ENCODE data around the gene PRKCE.

The PRKCE gene

DNA sequence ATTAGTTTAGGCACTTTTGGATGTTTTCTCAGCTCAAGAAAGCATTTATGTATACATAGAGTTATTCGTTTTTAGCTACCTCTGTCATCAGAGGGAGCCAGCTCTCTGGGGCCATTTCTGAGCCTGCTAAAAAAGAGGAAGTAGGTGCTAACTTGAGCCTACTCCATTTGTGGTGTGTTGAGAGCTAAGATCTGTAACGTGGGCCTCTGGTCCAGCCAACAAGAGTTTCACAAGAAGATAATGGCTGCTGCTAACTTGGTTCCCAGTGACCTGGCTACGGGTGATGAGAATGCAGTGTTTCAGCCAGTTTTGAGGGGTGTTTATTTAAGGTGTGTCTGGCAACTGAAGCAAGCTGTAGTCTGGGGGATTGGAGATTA, 182.5 kb downstream of the PRKCE start:
- no peak overlapping the region for H3K27ac Mint-ChIP-seq

DNA sequence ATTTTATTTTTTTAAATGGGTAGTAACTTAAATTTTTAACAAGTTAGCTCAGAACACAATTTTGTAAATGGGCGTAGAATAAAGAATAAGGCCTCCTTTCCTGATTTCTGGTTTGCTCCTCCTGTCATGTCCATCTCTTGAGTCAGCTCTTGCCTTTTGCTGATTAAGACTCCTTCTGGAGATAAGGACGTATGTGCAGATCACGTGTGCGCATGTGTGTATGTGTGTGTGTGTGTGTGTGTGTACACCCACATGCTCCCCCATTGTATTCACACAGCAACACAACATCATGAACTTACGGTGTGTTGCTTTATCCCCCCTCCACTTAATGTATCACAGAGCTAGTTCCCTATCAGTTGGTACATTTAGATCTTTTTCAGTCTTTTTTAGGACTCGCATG, 182.9 kb downstream of the PRKCE start:
- ATAC-seq = no peak
- Mint-ChIP-seq H3K36me3 (no peaks in the 10 kb centered on the region), H3K4me3 (no peak overlapping the region), H3K4me1 (peaks cover 30% of the 10 kb centered on the region), H3K9me3 (peaks cover 15% of the 10 kb centered on the region), H3K27ac (no peak overlapping the region)
- no peak for DNase-seq (ENCODE audit: low spot score in 2 of 2)

More for the DNA sequence above, 182.5 kb downstream of the PRKCE start:
- Mint-ChIP-seq H3K4me3 (no peak overlapping the region), H3K9me3 (peaks cover 15% of the 10 kb centered on the region), H3K4me1 (peaks cover 30% of the 10 kb centered on the region), H3K36me3 (no peaks in the 10 kb centered on the region)
- DNase-seq (ENCODE audit: low spot score in 2 of 2) = no peak
- ATAC-seq = no peak

GRCh38 chr2:45834858-45835257, 183.4 kb downstream of the PRKCE start:
- H3K4me3 Mint-ChIP-seq = no peak overlapping the region
- H3K4me1 Mint-ChIP-seq = peaks cover 30% of the 10 kb centered on the region
- H3K27ac Mint-ChIP-seq = no peak overlapping the region
- DNase-seq (ENCODE audit: low spot score in 2 of 2) = no peak
- peaks cover 15% of the 10 kb centered on the region for H3K9me3 Mint-ChIP-seq
- no peak for ATAC-seq
- H3K36me3 Mint-ChIP-seq = no peaks in the 10 kb centered on the region

DNA sequence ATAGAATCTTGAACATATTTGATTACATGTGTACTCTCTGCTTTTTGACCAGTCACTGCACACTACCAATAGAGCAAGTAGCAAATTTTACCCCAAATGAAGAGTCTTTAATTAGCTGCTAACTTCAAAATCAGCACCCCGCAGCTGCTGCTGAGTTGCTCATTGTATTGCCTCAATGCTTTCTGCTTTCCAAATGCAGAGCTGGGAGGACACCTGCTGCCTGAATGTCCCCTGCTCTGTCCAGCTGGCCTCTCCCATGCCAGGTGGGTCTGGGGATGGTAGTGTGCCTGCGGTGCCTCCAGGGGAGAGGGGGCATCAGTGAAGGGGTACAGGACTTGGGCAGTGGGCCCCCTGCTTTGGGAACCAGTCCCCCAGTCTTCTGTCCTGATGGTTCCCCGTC, 184.8 kb downstream of the PRKCE start:
- Mint-ChIP-seq H3K4me3 (no peak overlapping the region), H3K27ac (no peak overlapping the region), H3K9me3 (peaks cover under 1% of the 10 kb centered on the region), H3K36me3 (no peaks in the 10 kb centered on the region), H3K4me1 (peaks cover 39% of the 10 kb centered on the region)
- DNase-seq (ENCODE audit: low spot score in 2 of 2) (no peak), ATAC-seq (no peak)

DNA sequence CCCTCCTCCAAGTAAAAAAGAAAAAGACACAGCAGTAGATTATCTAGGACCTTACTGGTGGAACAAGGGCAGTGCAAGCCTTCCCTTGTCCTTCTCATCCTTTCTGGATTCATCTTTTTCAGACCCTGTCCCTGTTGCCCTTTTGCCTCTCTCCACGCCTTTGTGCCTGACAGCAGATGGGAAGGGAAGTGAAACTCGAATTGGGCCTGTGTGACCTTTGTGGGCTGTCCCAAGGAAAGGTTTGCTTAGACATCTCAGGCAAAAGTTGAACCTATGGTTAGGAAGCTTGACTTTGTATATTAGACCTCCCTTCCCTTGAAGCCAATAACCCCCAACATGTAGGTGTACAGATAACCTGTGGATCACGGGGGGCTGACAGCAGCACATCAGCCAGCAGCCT, 185.3 kb downstream of the PRKCE start:
- ATAC-seq = no peak
- Mint-ChIP-seq H3K4me1 (peaks cover 39% of the 10 kb centered on the region), H3K27ac (no peak overlapping the region)

GRCh38 chr2:45837812-45838341, 186.4 kb downstream of the PRKCE start:
- peaks cover 41% of the 10 kb centered on the region for H3K4me1 Mint-ChIP-seq
- H3K27ac Mint-ChIP-seq = no peak overlapping the region
- H3K9me3 Mint-ChIP-seq = no peaks in the 10 kb centered on the region
- no peak overlapping the region for H3K4me3 Mint-ChIP-seq
- ATAC-seq (no peak), DNase-seq (ENCODE audit: low spot score in 2 of 2) (no peak)
- H3K36me3 Mint-ChIP-seq = no peaks in the 10 kb centered on the region

More for the DNA sequence above, 185.3 kb downstream of the PRKCE start:
- H3K36me3 Mint-ChIP-seq = no peaks in the 10 kb centered on the region
- H3K4me3 Mint-ChIP-seq = no peak overlapping the region
- no peaks in the 10 kb centered on the region for H3K9me3 Mint-ChIP-seq
- no peak for DNase-seq (ENCODE audit: low spot score in 2 of 2)

GRCh38 chr2:45839508-45840251, 188.2 kb downstream of the PRKCE start:
- DNase-seq (ENCODE audit: low spot score in 2 of 2) (no peak), ATAC-seq (no peak)
- Mint-ChIP-seq H3K4me1 (peaks cover 36% of the 10 kb centered on the region), H3K4me3 (no peak overlapping the region), H3K36me3 (no peaks in the 10 kb centered on the region), H3K27ac (no peak overlapping the region), H3K9me3 (no peaks in the 10 kb centered on the region)

DNA sequence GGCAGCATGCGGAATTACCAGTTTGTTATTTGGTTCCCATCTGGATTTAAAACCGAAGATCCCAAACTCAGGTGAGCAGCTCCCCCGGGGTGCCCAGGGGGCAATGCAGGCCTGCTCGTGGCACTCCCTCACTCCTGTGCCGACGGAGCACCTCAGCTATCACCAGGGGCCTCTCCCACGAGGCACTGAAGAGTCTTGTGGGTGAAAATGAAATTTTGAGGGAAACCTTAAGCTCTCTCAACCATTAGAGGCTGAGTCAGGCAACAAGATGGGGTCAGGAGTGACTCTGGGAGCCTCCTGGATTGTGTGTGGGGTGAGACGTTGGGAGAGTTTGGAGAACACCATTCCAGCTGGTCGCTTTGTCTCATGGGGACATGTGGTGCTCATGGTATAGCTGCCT, 189.0 kb downstream of the PRKCE start:
- peaks cover 42% of the 10 kb centered on the region for H3K4me1 Mint-ChIP-seq
- DNase-seq (ENCODE audit: low spot score in 2 of 2) (no peak), ATAC-seq (no peak)
- no peak overlapping the region for H3K4me3 Mint-ChIP-seq
- H3K36me3 Mint-ChIP-seq = no peaks in the 10 kb centered on the region
- no peak overlapping the region for H3K27ac Mint-ChIP-seq
- H3K9me3 Mint-ChIP-seq = no peaks in the 10 kb centered on the region

DNA sequence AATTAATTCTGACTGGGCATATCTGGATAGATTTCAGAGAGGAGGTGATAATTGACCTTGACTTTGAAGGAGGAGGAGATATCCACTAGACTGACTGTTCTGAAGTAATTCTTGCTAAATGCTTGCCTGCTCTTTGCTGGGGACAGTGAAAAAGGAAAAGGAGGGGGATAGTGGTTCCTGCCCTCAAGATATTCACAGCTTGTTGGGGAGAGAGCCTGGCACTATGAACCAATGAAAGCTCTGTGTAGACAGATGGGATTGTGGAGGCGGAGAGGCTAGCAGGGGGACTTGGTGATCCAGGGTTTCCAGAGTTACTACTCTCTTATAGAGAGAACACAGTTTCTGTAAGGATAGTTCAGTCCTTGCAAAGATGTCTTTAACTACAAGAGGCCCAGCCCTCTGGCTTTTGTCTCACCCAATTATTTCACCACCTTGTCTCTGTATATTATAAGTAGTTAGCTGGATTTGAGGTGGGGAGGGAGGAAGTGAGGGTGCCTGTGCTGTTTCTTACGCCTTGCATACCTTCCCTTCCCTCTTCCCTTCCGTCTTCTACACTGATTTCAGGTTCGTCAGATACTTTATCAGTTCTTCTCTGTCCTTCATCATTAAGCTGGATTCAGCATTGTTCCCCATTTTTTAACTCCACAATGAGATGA, 190.4 kb downstream of the PRKCE start:
- H3K9me3 Mint-ChIP-seq = no peaks in the 10 kb centered on the region
- H3K4me1 Mint-ChIP-seq = peaks cover 35% of the 10 kb centered on the region
- no peaks in the 10 kb centered on the region for H3K36me3 Mint-ChIP-seq
- no peak for DNase-seq (ENCODE audit: low spot score in 2 of 2)
- no peak for ATAC-seq
- no peak overlapping the region for H3K4me3 Mint-ChIP-seq
- H3K27ac Mint-ChIP-seq = no peak overlapping the region

GRCh38 chr2:45843136-45843535, 191.7 kb downstream of the PRKCE start:
- H3K9me3 Mint-ChIP-seq = no peaks in the 10 kb centered on the region
- peak overlapping the region; percentile 21 for H3K27ac Mint-ChIP-seq
- H3K4me1 Mint-ChIP-seq = peaks cover 31% of the 10 kb centered on the region
- no peak overlapping the region for H3K4me3 Mint-ChIP-seq
- no peaks in the 10 kb centered on the region for H3K36me3 Mint-ChIP-seq
- no peak for ATAC-seq
- DNase-seq (ENCODE audit: low spot score in 2 of 2) = no peak

- Mint-ChIP-seq H3K36me3 (no peaks in the 10 kb centered on the region), H3K27ac (no peak overlapping the region), H3K4me1 (peaks cover 47% of the 10 kb centered on the region), H3K4me3 (no peak overlapping the region), H3K9me3 (no peaks in the 10 kb centered on the region)
- DNase-seq (ENCODE audit: low spot score in 2 of 2) (no peak), ATAC-seq (no peak)
These were observed 193.5 kb downstream of the PRKCE start for GRCh38 chr2:45844796-45845457.

- H3K9me3 Mint-ChIP-seq = no peaks in the 10 kb centered on the region
- no peaks in the 10 kb centered on the region for H3K36me3 Mint-ChIP-seq
- no peak for ATAC-seq
These were observed 194.1 kb downstream of the PRKCE start for GRCh38 chr2:45845566-45845965.

DNA sequence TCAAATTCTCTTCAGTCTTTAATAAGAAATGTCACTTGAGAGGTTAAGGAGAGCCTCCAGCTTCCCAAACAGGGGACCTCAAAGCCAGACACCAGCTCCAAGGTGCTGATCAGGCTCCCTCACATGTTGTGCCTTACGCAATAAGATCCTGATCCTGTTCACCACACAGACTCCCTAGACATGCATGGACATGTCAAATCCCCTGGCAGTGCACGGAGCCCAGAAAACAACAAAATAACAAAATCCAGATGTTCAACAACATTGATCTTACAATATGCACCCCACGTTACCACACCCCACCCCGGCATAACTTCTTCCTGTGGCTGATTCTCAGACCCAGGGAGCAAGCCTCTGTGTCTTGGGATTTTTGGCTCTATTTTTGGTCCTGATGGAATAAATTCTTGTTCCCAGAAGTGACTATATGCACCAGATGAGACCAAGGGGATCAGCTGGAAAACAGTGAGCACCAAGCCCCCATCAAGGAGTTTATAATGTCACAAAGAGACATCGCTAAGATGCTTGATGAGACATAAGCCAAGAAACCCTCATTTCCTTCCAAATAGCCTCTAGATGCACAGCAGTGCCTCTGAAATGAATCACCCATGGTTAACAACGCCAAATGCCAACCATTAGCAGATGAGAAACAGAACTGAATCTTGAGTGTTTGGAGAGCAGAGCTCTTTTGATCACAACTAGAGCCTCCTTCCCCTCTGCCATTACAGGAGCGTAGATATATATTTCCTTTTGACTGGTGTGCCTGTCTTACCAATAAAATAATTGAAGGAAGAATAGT, 198.2 kb downstream of the PRKCE start:
- no peaks in the 10 kb centered on the region for H3K9me3 Mint-ChIP-seq
- DNase-seq (ENCODE audit: low spot score in 2 of 2) (no peak), ATAC-seq (peak; percentile 91)
- H3K4me1 Mint-ChIP-seq = peaks cover 39% of the 10 kb centered on the region
- no peak overlapping the region for H3K4me3 Mint-ChIP-seq
- no peak overlapping the region for H3K27ac Mint-ChIP-seq
- H3K36me3 Mint-ChIP-seq = no peaks in the 10 kb centered on the region

More at GRCh38 chr2:45845566-45845965, 194.1 kb downstream of the PRKCE start:
- Mint-ChIP-seq H3K4me3 (no peak overlapping the region), H3K4me1 (peaks cover 47% of the 10 kb centered on the region), H3K27ac (no peak overlapping the region)
- DNase-seq (ENCODE audit: low spot score in 2 of 2) = no peak

GRCh38 chr2:45850558-45850957, 199.1 kb downstream of the PRKCE start:
- Mint-ChIP-seq H3K4me1 (peaks cover 33% of the 10 kb centered on the region), H3K36me3 (no peaks in the 10 kb centered on the region), H3K27ac (no peak overlapping the region), H3K4me3 (no peak overlapping the region), H3K9me3 (no peaks in the 10 kb centered on the region)
- ATAC-seq (no peak), DNase-seq (ENCODE audit: low spot score in 2 of 2) (no peak)

DNA sequence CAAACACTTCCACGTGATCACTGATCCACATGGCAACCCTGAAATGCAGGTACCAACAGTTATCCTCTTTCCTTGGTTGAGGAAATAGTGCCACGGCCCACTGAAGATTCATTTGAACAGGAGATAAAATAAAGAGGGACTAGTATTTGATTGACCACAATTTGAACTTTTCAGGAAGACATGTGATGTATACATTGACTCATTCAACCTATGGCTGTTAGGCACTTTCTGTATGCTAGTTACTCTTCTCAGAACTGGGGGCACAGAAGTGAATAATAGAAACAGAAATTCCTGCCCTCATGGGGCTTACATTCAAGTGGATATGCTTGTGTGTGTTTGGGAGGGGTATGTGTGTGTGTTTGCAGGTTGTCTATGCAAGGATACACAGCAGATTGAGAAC, 199.6 kb downstream of the PRKCE start:
- H3K4me3 Mint-ChIP-seq = no peak overlapping the region
- peaks cover 33% of the 10 kb centered on the region for H3K4me1 Mint-ChIP-seq
- no peaks in the 10 kb centered on the region for H3K9me3 Mint-ChIP-seq
- no peak for ATAC-seq
- H3K36me3 Mint-ChIP-seq = no peaks in the 10 kb centered on the region
- no peak for DNase-seq (ENCODE audit: low spot score in 2 of 2)
- H3K27ac Mint-ChIP-seq = no peak overlapping the region
